Measurements from ENCODE around the gene POPDC2.
"Not testable (repeated sequence)": the region's sequence is repeated elsewhere in the genome, so short reads cannot be mapped to it uniquely, and the experiment has no call there.

The POPDC2 gene

DNA sequence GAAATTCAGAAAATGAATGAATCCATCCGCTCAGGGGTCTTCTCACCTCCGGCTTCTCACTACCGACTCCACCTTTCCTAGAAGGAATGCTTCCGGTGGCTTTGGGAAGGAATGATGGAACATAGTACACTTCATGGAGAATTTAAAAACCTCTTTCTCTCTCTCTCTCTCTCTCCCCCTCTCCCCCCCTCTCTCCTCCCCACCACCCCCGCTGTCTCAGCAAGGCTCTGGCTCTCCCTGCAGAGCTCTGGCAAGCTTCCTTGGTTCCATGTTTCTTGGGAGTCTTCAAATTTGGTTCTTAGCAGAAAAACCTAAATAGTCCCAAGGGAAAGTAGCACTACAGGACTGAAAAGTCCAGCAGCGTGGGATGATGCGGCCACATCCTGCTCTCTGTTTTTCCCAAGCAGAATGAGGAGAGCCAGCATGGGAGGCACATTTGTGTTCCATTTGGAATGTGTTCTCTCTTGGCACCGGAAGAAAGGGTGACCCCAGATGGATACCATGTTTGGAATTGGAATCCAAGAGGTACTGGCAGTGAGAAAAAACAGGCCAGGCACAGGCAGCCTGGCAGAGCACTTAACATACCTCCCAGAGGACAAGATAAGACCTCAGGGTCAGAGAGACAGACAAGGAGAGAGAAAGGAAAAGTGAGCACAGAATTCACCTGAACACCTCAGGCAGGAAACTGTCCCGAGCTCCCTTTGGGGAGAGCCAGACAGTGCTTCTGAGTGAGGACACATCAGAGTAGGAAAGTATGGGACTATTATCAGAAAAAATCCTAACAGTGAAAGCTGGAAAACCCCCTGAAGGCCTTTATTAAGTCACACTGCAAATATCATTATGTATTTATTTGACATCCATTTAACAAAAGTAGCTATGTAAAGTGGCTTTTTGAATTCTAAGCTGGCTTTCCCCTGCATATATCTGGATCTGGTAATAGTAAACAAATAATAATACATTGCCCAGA lies at the start of gene POPDC2:
TSS of gene POPDC2 (minus strand) at position 116 of the 967 bp plus-strand sequence. CDS start 166 bp downstream, outside the sequence.
- TF ChIP-seq POLR2A (IDR thresholded peaks at IDR 0.05; ENCODE audit: low read depth, low read length): no peak
- no peak for DNase-seq (ENCODE audit: insufficient read length, low spot score)
- no peak for FAIRE-seq

DNA sequence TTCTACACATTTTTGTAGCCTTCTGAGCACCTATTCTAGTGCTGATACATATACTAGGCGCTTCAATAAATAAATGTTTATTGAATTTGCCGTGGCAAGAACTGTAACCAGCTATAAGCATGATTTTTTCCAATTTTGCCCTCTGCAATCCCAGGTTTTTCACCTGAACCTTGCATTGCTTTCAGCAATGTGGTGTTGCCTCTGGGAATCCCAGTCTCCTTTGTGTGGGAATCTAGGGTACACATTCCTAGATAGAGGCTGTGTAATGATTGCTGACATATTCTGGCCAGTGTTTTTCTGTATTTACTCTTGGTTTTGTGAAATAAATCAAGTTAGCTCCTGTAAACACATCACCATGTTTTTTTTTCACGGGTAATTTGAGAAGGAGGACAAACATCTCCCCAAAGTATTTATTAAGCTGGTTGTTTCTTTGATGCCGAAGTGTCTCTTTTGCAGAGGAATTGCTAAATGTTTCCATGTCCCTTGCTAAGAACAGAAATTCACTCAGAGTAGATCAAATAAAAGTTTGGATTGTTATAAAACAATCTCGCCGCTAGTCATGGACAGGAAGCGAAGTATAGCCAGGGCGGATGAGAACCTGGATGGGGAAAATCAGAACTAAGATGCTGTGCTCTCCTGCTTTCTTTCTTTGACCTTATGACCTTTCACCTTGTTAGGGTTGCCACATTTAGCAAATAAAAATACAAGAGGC lies 43.6 kb upstream of the POPDC2 start:
- FAIRE-seq (no peak), DNase-seq (ENCODE audit: insufficient read length, low spot score) (no peak)
- no peak for TF ChIP-seq POLR2A (IDR thresholded peaks at IDR 0.05; ENCODE audit: low read depth, low read length)

- FAIRE-seq (no peak), DNase-seq (ENCODE audit: insufficient read length, low spot score) (peak; percentile 65)
- TF ChIP-seq POLR2A (IDR thresholded peaks at IDR 0.05; ENCODE audit: low read depth, low read length): no peak; the same call in 1 of the 2 replicates
These were observed 42.4 kb upstream of the POPDC2 start, which contains the start of gene CFAP91 for GRCh38 chr3:119702530-119703527. CFAP91 (plus strand) TSS chr3:119703022; CDS start chr3:119703099, 77 bp downstream.

DNA sequence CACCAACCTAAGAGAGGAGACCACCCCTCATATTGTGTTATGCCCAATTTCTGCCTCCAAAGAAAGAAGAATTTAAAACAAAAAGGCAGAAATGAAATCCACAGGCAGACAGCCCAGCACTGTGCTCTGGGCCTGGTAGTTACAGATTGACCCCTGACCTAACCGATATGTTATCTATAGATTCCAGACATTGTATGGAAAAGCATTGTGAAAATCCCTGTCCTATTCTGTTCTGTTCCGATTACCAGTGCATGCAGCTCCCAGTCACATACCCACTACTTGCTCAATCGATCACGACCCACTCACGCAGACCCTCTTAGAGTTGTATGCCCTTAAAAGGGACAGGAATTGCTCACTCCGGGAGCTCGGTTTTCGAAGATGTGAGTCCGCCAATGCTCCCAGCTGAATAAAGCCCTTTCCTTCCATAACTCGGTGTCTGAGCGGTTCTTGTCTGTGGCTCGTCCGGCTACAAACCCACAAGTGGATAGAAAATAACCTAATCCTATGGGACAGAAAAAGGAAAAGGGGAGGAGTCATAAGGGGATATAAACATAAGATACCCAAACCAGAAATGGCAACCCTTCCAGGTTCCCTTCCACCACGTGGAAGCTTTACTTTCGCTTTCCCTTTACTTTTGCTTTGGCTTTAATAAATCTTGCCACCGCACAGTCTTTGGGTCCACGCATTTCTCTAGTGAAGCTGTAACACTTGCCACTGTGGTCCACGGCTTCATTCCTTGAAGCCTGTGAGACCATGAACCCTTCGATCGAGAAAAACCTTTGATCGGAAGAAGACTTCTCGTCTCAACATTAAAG lies 40.7 kb upstream of the POPDC2 start:
- no peak for DNase-seq (ENCODE audit: insufficient read length, low spot score)
- no peak for FAIRE-seq
- TF ChIP-seq POLR2A (IDR thresholded peaks at IDR 0.05; ENCODE audit: low read depth, low read length): no peak

DNA sequence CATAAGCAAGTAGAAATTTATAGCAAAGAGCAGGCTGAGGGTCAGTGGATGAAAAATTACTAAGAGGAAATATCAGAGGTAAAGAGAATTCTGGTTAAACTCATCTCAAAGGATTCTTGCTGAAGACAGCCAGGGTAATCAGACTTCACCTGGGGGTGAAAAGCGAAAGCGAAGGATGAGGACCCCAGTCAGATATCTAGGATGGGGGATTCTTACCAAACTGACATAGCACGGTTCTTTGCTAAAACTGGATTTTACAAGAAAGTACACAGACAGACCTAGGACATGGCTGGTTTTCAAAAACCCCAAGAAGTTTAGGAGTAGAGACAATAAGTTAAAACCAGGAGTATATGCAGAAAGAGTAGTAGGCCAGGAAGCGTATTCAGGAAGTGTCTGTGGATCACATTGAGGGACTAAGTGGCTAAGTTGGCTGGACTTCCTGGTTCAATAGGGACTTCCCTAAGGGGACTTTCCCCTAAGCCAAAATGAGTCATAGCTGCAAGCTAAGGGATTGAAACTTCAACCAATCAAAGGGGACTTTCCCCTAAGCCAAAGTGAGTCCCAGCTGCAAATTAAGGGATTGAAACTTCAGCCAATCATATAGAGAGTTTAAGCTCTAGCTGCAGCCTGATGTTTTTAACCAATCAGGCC lies 40.0 kb upstream of the POPDC2 start:
- DNase-seq (ENCODE audit: insufficient read length, low spot score) (no peak), FAIRE-seq (no peak)
- no peak for TF ChIP-seq POLR2A (IDR thresholded peaks at IDR 0.05; ENCODE audit: low read depth, low read length)

GRCh38 chr3:119697394-119697793 lies 37.0 kb upstream of the POPDC2 start:
- TF ChIP-seq POLR2A (IDR thresholded peaks at IDR 0.05; ENCODE audit: low read depth, low read length): no peak
- FAIRE-seq (no peak), DNase-seq (ENCODE audit: insufficient read length, low spot score) (no peak)

- FAIRE-seq (peak; percentile 6), DNase-seq (ENCODE audit: insufficient read length, low spot score) (no peak)
- no peak for TF ChIP-seq POLR2A (IDR thresholded peaks at IDR 0.05; ENCODE audit: low read depth, low read length)
These were observed 35.1 kb upstream of the POPDC2 start for GRCh38 chr3:119695480-119695879.

DNA sequence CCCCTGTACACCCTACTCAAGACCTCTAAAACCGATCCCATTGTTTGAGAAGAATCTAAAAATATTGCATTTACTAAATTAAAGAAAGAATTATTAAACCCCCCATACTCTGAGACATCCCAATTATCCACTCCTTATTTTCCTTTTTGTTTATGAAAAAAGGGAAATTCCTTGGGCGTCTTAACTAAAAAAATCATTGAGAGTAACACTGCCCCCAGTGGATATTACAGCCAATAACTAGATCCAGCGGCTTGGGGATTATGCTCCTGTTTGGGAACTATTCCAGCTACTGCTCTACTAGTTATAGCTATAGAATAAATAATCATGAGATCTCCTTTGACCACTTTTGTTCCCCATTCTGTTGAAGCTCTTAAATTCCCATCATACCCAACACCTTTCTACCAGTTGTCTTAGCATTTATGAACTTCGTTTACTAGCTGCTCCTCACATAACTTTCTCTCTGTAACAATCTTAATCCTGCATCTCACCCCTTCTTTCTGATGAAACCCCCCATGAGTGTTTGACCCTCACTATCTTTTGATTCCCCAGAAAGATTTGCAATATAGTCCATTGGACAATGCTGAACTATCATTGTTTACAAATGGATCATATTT lies 29.8 kb upstream of the POPDC2 start:
- DNase-seq (ENCODE audit: insufficient read length, low spot score) (peak; percentile 13), FAIRE-seq (no peak)
- TF ChIP-seq POLR2A (IDR thresholded peaks at IDR 0.05; ENCODE audit: low read depth, low read length): no peak

DNA sequence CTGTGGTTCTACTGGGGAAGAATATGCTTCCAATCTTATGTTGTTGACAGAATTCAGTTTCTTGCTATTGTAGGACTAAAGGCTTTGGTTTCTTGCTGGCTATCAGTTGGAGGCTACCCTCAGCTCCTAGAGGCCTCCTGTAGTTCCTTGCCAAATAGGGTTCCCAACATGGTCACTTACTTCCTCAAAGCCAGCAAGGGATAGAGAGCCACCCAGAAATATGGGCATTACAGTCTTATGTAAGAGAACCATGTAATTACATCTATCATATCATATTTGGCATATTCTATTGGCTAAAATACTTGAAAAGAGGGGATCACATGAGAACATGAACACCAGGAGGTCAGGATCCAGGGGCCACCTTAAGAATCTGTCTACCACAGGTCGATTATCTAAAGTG lies 23.0 kb upstream of the POPDC2 start:
- FAIRE-seq: no peak
- no peak for TF ChIP-seq POLR2A (IDR thresholded peaks at IDR 0.05; ENCODE audit: low read depth, low read length)
- DNase-seq (ENCODE audit: insufficient read length, low spot score): no peak

DNA sequence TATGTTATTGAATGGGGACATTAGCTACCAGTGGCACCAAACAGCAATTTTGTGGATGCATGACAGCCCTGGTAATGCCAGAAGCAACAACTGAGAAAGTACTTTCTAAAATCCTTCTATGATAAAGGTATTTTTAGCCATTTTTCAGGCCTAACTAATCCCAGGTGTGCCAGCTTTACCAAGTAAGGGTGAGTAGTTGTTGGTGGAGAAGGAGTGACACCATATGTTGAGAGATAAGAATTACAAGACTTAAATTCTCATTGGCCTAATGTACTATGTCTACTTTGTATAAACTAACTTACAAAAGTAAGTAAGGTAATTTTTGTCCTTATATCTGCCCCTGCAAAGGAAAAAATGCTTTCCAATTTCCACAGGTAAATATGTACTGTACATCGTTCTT lies 20.9 kb upstream of the POPDC2 start:
- no peak for TF ChIP-seq POLR2A (IDR thresholded peaks at IDR 0.05; ENCODE audit: low read depth, low read length)
- FAIRE-seq (peak; percentile 66), DNase-seq (ENCODE audit: insufficient read length, low spot score) (no peak)

GRCh38 chr3:119679874-119680273 lies 19.5 kb upstream of the POPDC2 start:
- no peak for TF ChIP-seq POLR2A (IDR thresholded peaks at IDR 0.05; ENCODE audit: low read depth, low read length)
- DNase-seq (ENCODE audit: insufficient read length, low spot score): no peak
- FAIRE-seq: no peak

- FAIRE-seq; DNase-seq (ENCODE audit: insufficient read length, low spot score): not testable (repeated sequence)
These were observed 17.8 kb upstream of the POPDC2 start for GRCh38 chr3:119678209-119678608.
